T-helper 1 cell treated with Interleukin-12 subunit alpha and Interleukin-12 subunit beta and Interleukin-4 antibody, amounts not matched to agents 30 μg/mL and 1 μg/mL, for 36 hours (primary cell): ENCODE measurements around the gene DTHD1.

Experiments
- H3K27ac Mint-ChIP-seq: one replicate; pipeline ENCODE4 v1.8.0; 2021; ENCODE audit warnings: mild to moderate bottlenecking, mixed read lengths
- H3K27me3 Mint-ChIP-seq: one replicate; pipeline ENCODE4 v1.8.0; 2021; ENCODE audit warnings: low read depth, mixed read lengths
- H3K36me3 Mint-ChIP-seq: one replicate; pipeline ENCODE4 v1.8.0; 2021; ENCODE audit warnings: low read depth, mixed read lengths
- H3K4me1 Mint-ChIP-seq: one replicate; pipeline ENCODE4 v1.8.0; 2021; ENCODE audit warnings: low read depth, mixed read lengths
- H3K4me3 Mint-ChIP-seq: one replicate; pipeline ENCODE4 v1.8.0; 2021; ENCODE audit warnings: mild to moderate bottlenecking, moderate library complexity, mixed read lengths
- H3K9me3 Mint-ChIP-seq: one replicate; pipeline ENCODE4 v1.8.0; 2021; ENCODE audit warnings: mixed read lengths

DTHD1 gene

GRCh38 chr4:36285784-36286480 is 4.5 kb downstream of the DTHD1 start:
- Mint-ChIP-seq H3K4me3 (peak overlapping the region; percentile 58), H3K27me3 (no peaks in the 10 kb centered on the region), H3K36me3 (peaks cover 27% of the 10 kb centered on the region), H3K9me3 (peaks cover 25% of the 10 kb centered on the region), H3K27ac (peak overlapping the region; percentile 92), H3K4me1 (peaks cover 66% of the 10 kb centered on the region)

DNA sequence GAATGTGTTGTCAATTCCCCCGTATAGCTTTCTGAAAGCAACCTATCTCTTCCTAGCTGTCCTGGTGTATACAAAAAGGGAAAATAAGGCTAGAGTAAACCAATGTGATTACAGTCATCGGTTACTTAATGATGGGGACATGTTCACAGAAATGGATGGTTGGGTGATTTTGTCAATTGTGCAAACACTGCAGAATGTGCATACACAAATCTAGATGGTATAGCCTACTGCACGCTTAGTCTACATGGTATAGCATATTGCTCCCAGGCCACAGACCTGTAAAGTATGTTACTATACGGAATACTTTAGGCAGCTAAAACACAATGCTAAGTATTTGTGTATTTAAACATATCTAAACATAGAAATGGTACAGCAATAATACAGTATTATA is 5.1 kb downstream of the DTHD1 start:
- peak overlapping the region; percentile 1 for H3K4me3 Mint-ChIP-seq
- H3K9me3 Mint-ChIP-seq, result peaks cover 25% of the 10 kb centered on the region
- peaks cover 65% of the 10 kb centered on the region for H3K4me1 Mint-ChIP-seq
- peaks cover 25% of the 10 kb centered on the region for H3K36me3 Mint-ChIP-seq
- no peaks in the 10 kb centered on the region for H3K27me3 Mint-ChIP-seq
- peak overlapping the region; percentile 92 for H3K27ac Mint-ChIP-seq

- peaks cover 48% of the 10 kb centered on the region for H3K4me1 Mint-ChIP-seq
- H3K9me3 Mint-ChIP-seq, result peaks cover 20% of the 10 kb centered on the region
- no peak overlapping the region for H3K27ac Mint-ChIP-seq
- peaks cover 12% of the 10 kb centered on the region for H3K36me3 Mint-ChIP-seq
- H3K27me3 Mint-ChIP-seq, result no peaks in the 10 kb centered on the region
- no peak overlapping the region for H3K4me3 Mint-ChIP-seq
Observed at GRCh38 chr4:36288731-36289426, 7.5 kb downstream of the DTHD1 start.

DNA sequence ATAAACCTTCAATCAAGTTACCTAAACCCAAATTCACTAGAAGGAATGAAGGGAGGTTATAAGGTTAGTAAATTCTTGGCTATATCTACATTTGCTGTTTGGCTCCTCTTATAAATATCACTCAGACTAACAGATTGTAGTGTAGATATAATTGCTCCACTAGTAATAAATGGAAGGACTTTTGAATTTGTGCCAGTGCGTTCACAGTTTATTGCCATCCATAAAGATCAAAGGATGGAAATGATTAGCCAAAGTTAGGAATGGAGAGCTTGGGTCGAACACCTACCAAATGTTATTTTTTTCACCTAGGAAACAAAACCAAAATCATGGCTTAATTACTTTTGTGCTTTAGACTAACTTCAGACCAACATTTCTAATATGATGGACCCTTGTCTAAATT is 9.2 kb downstream of the DTHD1 start:
- Mint-ChIP-seq H3K27ac (no peak overlapping the region), H3K9me3 (peaks cover 14% of the 10 kb centered on the region), H3K4me1 (peaks cover 35% of the 10 kb centered on the region), H3K4me3 (no peak overlapping the region), H3K27me3 (no peaks in the 10 kb centered on the region), H3K36me3 (peaks cover 8% of the 10 kb centered on the region)

DNA sequence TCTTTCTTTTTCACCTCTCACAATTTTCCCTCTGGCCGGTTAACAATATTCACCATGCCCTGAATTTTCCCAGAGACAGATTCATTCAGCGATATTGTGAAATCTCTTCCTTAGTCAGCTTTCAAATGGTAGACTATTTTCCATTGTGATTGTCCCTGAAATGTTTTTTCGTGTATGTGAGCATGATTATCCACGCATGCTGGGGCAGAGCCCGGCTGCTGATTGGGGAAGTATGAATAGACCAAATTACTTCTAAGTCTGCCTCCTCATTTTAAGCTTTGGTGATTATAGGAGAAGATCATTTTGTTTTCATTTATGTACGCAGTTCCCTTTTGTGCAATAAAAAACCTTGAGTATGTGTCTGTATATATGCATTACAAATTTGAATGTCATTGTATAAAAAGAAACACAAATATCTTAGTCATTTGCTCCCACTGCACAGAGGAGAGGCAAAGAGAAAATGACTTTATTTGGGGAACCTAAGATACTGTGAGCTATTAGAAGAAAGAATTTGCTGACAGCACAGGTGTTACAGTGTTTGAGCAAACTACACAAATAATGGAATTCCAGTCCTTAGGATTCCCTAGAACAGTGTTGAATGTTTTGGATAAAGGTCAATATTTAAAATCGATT is 11.3 kb downstream of the DTHD1 start:
- peaks cover 7% of the 10 kb centered on the region for H3K9me3 Mint-ChIP-seq
- H3K4me1 Mint-ChIP-seq, result peaks cover 21% of the 10 kb centered on the region
- H3K36me3 Mint-ChIP-seq, result peaks cover 3% of the 10 kb centered on the region

GRCh38 chr4:36301127-36301526 is 19.7 kb downstream of the DTHD1 start:
- Mint-ChIP-seq H3K4me1 (peaks cover 9% of the 10 kb centered on the region), H3K27ac (no peak overlapping the region), H3K4me3 (no peak overlapping the region), H3K36me3 (peaks cover 9% of the 10 kb centered on the region), H3K27me3 (peaks cover 8% of the 10 kb centered on the region), H3K9me3 (peaks cover 3% of the 10 kb centered on the region)

More for the DNA sequence above, 11.3 kb downstream of the DTHD1 start:
- no peak overlapping the region for H3K27ac Mint-ChIP-seq
- H3K4me3 Mint-ChIP-seq, result no peak overlapping the region
- no peaks in the 10 kb centered on the region for H3K27me3 Mint-ChIP-seq

GRCh38 chr4:36303426-36304137 is 22.2 kb downstream of the DTHD1 start:
- Mint-ChIP-seq H3K27me3 (peaks cover 8% of the 10 kb centered on the region), H3K36me3 (peaks cover 13% of the 10 kb centered on the region), H3K4me3 (no peak overlapping the region), H3K9me3 (peaks cover 13% of the 10 kb centered on the region), H3K27ac (no peak overlapping the region), H3K4me1 (peaks cover 14% of the 10 kb centered on the region)

DNA sequence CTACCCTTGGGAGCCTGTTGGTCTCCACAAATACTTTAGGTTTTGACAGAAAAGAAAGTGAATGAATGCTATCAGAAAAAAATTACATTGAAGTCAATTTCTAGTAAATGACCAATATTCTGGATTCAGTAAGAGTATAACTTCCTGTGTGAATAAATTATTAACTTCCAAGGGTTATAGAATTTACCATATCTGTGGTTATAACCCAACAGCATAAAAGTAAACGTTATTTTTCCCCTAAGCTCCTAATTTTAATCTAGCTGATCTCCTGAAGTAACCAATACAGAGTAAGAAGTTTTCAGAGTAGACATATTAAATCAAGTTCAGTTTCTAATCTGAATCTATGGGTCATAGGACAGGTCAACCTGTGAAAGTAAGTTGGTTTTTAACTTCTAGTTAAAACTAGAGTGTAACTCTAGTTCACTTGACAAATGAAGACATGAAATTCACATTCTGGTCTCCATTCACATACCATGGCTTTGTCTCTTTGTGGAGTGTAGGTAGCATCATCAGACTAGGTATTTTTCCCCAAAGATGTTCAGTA is 22.8 kb downstream of the DTHD1 start:
- Mint-ChIP-seq H3K27me3 (peaks cover 4% of the 10 kb centered on the region), H3K27ac (no peak overlapping the region), H3K36me3 (peaks cover 13% of the 10 kb centered on the region), H3K4me3 (no peak overlapping the region), H3K4me1 (peaks cover 14% of the 10 kb centered on the region), H3K9me3 (peaks cover 13% of the 10 kb centered on the region)

GRCh38 chr4:36308150-36308549 is 26.7 kb downstream of the DTHD1 start:
- peaks cover 13% of the 10 kb centered on the region for H3K9me3 Mint-ChIP-seq
- H3K27ac Mint-ChIP-seq, result no peak overlapping the region
- H3K4me1 Mint-ChIP-seq, result peaks cover 35% of the 10 kb centered on the region
- no peak overlapping the region for H3K4me3 Mint-ChIP-seq
- H3K27me3 Mint-ChIP-seq, result no peaks in the 10 kb centered on the region
- H3K36me3 Mint-ChIP-seq, result peaks cover 9% of the 10 kb centered on the region

- peak overlapping the region; percentile 2 for H3K27ac Mint-ChIP-seq
- H3K4me3 Mint-ChIP-seq, result peak overlapping the region; percentile 18
- no peaks in the 10 kb centered on the region for H3K27me3 Mint-ChIP-seq
- peaks cover 9% of the 10 kb centered on the region for H3K36me3 Mint-ChIP-seq
- peaks cover 29% of the 10 kb centered on the region for H3K4me1 Mint-ChIP-seq
- H3K9me3 Mint-ChIP-seq, result peaks cover 10% of the 10 kb centered on the region
Observed at GRCh38 chr4:36310216-36310615, 28.8 kb downstream of the DTHD1 start.

- Mint-ChIP-seq H3K36me3 (peaks cover 11% of the 10 kb centered on the region), H3K27ac (peak overlapping the region; percentile 35), H3K4me1 (peaks cover 31% of the 10 kb centered on the region), H3K4me3 (peak overlapping the region; percentile 19), H3K27me3 (no peaks in the 10 kb centered on the region), H3K9me3 (peaks cover 10% of the 10 kb centered on the region)
Observed at GRCh38 chr4:36310793-36311192, 29.4 kb downstream of the DTHD1 start.

- Mint-ChIP-seq H3K4me3 (no peak overlapping the region), H3K9me3 (peaks cover 6% of the 10 kb centered on the region), H3K27me3 (no peaks in the 10 kb centered on the region), H3K4me1 (peaks cover 33% of the 10 kb centered on the region), H3K27ac (no peak overlapping the region), H3K36me3 (peaks cover 5% of the 10 kb centered on the region)
Observed at GRCh38 chr4:36312511-36312910, 31.1 kb downstream of the DTHD1 start.

DNA sequence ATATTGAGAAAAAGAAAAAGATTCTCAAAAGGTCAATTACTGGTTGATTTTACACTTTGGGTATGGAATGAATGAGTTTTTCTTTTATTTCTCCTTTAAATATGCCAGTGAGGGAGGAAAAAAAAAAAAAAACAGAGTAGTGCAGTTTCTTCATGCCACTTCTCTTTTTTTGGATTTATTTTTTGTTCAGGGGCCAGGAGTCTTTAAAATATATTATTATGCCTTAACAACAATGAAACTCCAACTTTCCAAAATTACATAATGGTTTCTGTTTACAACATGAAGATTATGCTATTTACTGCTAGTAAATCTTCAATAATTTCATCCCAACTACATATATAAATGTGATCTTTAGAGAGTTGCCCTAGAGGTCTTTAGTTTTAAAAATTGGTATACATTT is 31.9 kb downstream of the DTHD1 start:
- Mint-ChIP-seq H3K9me3 (no peaks in the 10 kb centered on the region), H3K4me3 (no peak overlapping the region), H3K27me3 (no peaks in the 10 kb centered on the region), H3K4me1 (peaks cover 39% of the 10 kb centered on the region), H3K36me3 (peaks cover 5% of the 10 kb centered on the region), H3K27ac (no peak overlapping the region)

DNA sequence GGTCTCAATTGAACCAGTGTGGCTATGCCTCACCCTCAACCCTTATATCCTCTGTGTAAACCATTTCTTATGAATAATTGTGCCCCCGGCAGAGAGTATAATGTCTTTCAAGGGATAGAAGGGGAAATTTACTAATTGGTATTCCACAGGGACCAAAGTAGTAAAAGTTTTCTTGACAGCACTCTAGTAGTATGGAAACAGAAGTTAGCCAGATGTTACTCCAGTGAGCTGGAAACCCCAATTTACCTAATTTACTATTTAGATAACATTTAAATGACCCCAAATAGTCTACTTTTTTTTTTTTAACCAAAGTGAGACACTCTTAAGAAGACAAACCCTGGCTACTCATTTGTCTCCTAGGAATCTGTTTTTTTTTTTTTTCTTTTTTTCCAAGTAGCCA is 32.3 kb downstream of the DTHD1 start:
- no peaks in the 10 kb centered on the region for H3K9me3 Mint-ChIP-seq
- no peaks in the 10 kb centered on the region for H3K27me3 Mint-ChIP-seq
- H3K27ac Mint-ChIP-seq, result no peak overlapping the region
- peaks cover 39% of the 10 kb centered on the region for H3K4me1 Mint-ChIP-seq
- peaks cover 5% of the 10 kb centered on the region for H3K36me3 Mint-ChIP-seq
- H3K4me3 Mint-ChIP-seq, result no peak overlapping the region
